GM18951 (cell line): ENCODE measurements around the gene MPPE1.

ENCODE experiments used
- POLR2A ChIP-seq: IDR thresholded peaks from 4 replicates; pipeline ENCODE4 v1.6.1; 2011; ENCODE audit warnings: mild to moderate bottlenecking; ENCODE audit not compliant: insufficient read length, insufficient read depth; ENCODE audit errors: extremely low read depth
- in situ Hi-C: fragments of 300-500 bp; cut with MboI; formaldehyde crosslinking; loops from one replicate; pipeline ENCODE4 v1.12.0; 2022; ENCODE audit warnings: low sequenced_read_pairs, mixed read lengths, inconsistent platforms; ENCODE audit not compliant: unreplicated experiment

MPPE1 gene

GRCh38 chr18:11850821-11851145 is 57.3 kb downstream of the MPPE1 start:
- TF ChIP-seq POLR2A, result no peak
- in situ Hi-C loops, result no loop called here

GRCh38 chr18:11849841-11850634 is 58.1 kb downstream of the MPPE1 start:
- no peak for TF ChIP-seq POLR2A
- in situ Hi-C loops, result no loop called here

DNA sequence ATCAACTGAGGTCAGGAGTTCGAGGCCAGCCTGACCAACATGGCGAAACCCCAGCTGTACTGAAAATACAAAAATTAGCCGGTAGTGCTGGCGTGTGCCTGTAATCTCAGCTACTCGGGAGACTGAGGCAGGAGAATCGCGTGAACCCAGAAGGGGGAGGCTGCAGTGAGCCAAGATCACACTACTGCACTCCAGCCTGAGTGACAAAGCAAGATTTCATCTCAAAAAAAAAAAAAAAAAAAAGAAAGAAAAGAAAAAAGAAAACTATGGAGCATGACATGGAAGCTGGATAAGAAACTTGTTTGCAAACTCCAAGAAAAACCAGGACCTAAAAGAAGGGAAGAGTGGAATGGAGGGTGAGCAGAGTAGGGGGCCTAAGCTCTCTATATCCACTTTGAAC is 58.8 kb downstream of the MPPE1 start:
- no peak for TF ChIP-seq POLR2A
- in situ Hi-C loops, result no loop called here

GRCh38 chr18:11847811-11848210 is 60.3 kb downstream of the MPPE1 start:
- in situ Hi-C loops, result no loop called here
- TF ChIP-seq POLR2A, result no peak

DNA sequence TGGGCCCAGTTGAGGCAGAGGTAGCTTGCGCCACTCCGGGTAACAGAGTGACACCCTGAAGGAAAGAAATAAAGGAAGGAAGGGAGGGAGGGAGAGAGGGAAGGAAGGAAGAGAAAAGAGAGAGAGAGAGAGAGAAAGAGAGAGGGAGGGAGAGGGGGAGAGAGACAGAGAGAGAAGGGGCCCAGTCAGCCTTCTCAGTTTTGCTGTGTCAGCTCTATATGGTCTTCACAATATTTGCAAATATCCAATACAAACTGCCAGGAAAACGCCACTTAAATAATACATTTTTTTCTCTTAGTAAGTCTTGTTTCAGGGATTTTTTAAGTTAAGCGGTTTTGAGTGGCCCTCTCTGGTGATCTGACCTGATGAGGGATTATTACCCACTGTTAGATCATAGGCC is 62.5 kb downstream of the MPPE1 start:
- TF ChIP-seq POLR2A, result no peak
- in situ Hi-C loops, result no loop called here

DNA sequence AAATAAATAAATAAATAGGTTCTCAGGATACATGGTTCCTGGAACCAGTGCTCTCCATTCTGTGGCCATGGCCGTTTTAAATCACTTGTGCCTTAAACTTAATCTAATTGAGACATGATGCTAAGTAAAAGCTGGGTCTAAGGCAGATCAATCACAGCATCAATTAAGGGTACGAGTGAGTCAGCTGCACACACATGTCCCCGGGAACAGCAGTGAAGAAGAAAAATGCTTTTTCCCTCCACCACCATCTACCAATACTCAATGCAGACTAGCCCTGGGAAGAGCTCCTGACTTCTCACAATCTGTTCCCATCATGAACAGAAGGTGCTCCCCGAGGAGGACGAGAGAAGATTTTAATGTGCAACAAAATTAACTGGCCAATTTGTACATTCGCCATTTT is 63.7 kb downstream of the MPPE1 start:
- no peak for TF ChIP-seq POLR2A
- in situ Hi-C loops, result no loop called here

DNA sequence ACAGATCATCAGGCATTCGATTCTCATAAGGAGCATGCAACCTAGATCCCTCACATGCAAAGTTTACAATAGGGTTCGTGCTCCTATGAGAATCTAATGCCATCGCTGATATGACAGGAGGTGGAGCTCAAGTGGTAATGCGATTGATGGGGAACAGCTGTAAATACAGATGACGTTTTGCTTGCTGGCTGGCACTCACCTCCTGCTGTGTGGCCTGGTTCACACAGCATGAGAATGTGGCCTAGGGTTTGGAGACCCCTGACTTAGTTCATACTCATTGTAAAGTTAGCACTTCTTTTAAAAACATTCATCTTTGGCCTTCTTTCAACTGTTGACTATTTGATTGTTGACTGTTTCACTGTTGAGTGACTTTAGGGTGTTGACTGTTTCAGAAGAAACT is 65.6 kb downstream of the MPPE1 start:
- in situ Hi-C loops, result no loop called here
- no peak for TF ChIP-seq POLR2A

- TF ChIP-seq POLR2A, result no peak
- in situ Hi-C loops, result no loop called here
Observed at GRCh38 chr18:11840493-11840892, 67.6 kb downstream of the MPPE1 start.

DNA sequence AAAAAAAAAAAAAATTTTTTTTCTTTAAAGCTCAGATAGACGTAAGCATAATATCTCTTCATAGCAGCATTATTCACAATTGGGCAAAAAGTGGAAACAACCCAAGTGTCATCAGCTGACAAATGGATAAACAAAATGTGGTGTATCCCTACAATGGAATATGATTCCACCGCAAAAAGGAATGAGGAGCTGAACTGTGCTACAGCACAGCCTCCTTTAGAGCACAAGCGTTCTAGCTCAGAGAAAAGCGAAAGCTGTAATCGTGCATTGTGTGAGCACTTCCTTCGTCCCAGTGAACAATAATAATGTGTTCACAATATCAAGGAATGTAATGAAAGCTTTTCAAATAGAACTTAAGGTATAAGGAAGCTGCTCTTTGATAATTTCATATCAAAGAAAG is 68.6 kb downstream of the MPPE1 start:
- in situ Hi-C loops, result no loop called here
- TF ChIP-seq POLR2A, result no peak

DNA sequence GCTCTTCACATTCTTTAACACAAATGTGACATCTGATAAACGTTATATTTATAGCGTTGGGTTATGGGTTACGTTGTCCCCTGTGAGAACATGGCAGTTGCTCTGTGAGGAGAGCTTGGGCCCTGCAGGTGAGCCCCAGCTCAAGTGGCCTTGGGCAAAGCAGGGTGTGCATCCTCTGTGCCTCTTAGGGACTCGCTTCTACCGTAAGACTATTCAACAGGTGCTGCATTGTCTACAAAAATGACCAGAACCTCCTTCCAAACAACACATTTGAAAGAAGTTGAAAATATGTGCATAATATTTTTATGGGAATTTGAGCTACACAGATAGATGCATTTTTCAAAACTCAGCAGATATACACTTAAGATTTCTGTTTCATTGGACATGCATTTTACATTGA is 73.3 kb downstream of the MPPE1 start:
- TF ChIP-seq POLR2A, result no peak
- in situ Hi-C loops, result no loop called here
